ENCODE results near the gene LCK. TPM values are rescaled to one million over a fixed set of nuclear protein-coding genes. Genes with fewer than 3 reads are reported as not detected.

Gene LCK
- total and polyA plus RNA-seq, 9 of the 15 experiments (the other 6 are each of a cell fraction or from before 2014, with no cell fraction given) = 0.04 to 0.47 (median 0.13) TPM; not detected in 6

DNA sequence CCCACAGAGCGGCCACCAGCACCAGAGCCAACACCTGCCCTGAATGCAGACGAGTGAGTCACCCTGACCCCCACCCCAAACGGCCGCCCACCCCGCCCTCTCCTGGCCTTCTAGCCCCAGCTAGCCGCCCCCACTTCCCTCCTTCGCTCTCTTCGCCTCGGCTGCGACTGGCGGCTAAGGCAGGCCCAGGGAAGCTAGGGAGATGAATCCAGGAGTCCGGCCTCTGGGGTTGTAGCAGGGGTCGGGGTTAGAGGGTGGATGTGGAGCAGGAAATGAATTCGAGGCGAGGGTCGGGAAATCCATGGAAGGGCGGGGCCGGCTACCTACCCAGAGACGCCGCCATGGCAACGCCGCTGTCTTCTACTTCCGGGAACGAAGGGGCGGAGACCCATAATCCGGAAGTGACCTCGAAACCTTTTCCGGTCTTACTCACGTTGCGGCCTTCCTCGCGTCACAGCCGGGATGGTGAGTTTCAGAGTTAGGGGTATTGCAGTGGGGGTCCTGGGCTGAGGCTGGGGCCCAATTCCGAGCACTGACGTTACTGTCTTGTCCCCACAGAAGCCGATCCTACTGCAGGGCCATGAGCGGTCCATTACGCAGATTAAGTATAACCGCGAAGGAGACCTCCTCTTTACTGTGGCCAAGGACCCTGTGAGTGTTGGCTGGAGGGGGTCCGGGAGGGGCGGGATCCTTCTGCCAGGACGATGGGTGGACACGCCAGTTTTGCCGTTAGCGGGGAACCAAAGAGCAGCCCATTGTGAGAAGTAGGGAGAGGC, 28.9 kb upstream of the LCK start, which contains the start of the genes EIF3I and TMEM234 (continued):
- TF ChIP-seq PRDM10 (IDR thresholded peaks at IDR 0.05; ENCODE audit: partially characterized antibody) = no peak
- peak; percentile 79 for TF ChIP-seq MBD2 (IDR thresholded peaks at IDR 0.05; ENCODE audit: borderline replicate concordance, low read depth)
- TF ChIP-seq KLF16 (IDR thresholded peaks at IDR 0.05) = no peak
- peak; percentile 91 for TF ChIP-seq POLR2B (IDR thresholded peaks at IDR 0.05; ENCODE audit: low read depth, partially characterized antibody)
- peak; percentile 64 for TF ChIP-seq CXXC5 (CRISPR knock-in tag; IDR thresholded peaks at IDR 0.05)
- TF ChIP-seq, protein P1, sequence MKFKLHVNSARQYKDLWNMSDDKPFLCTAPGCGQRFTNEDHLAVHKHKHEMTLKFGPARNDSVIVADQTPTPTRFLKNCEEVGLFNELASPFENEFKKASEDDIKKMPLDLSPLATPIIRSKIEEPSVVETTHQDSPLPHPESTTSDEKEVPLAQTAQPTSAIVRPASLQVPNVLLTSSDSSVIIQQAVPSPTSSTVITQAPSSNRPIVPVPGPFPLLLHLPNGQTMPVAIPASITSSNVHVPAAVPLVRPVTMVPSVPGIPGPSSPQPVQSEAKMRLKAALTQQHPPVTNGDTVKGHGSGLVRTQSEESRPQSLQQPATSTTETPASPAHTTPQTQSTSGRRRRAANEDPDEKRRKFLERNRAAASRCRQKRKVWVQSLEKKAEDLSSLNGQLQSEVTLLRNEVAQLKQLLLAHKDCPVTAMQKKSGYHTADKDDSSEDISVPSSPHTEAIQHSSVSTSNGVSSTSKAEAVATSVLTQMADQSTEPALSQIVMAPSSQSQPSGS (CRISPR knock-in tag; IDR thresholded peaks at IDR 0.05) = no peak
- 0 out of 2 replicates have a peak, but pooled peaks have one; percentile 12 for TF ChIP-seq CBFB (CRISPR knock-in tag; IDR thresholded peaks at IDR 0.05)
- TF ChIP-seq CREB5 (CRISPR knock-in tag; IDR thresholded peaks at IDR 0.05) = no peak
- peak; percentile 64 to 73 for TF ChIP-seq MAZ (CRISPR knock-in tag; conservative IDR thresholded peaks at IDR 0.05 in 1 of 2, IDR thresholded peaks at IDR 0.05 in 1 of 2)
- TF ChIP-seq SRF (CRISPR knock-in tag; IDR thresholded peaks at IDR 0.05) = no peak
- peak; percentile 94 for TF ChIP-seq GABPB1 (CRISPR knock-in tag; IDR thresholded peaks at IDR 0.05)
- peak; percentile 17; the same call in 1 of the 2 replicates for TF ChIP-seq TOE1 (IDR thresholded peaks at IDR 0.05; ENCODE audit: borderline replicate concordance)
- no peak for TF ChIP-seq TOE1 (CRISPR knock-in tag; IDR thresholded peaks at IDR 0.05; ENCODE audit: borderline replicate concordance, low read depth)
- peak; percentile 3 for TF ChIP-seq CHD1 (IDR thresholded peaks at IDR 0.05; ENCODE audit: low read length)
- TF ChIP-seq POLR2AphosphoS2 (IDR thresholded peaks at IDR 0.05; ENCODE audit: low read length) = peak; percentile 70; the same call in 1 of the 2 replicates

Measured in K562 (cell line).